ENCODE measurements around the gene RAB31. TPM values are rescaled to one million over a fixed set of nuclear protein-coding genes. Genes with fewer than 3 reads are reported as not detected.

The RAB31 gene
- total RNA-seq, 1 donor from 2014 or later: 36.0 TPM

DNA sequence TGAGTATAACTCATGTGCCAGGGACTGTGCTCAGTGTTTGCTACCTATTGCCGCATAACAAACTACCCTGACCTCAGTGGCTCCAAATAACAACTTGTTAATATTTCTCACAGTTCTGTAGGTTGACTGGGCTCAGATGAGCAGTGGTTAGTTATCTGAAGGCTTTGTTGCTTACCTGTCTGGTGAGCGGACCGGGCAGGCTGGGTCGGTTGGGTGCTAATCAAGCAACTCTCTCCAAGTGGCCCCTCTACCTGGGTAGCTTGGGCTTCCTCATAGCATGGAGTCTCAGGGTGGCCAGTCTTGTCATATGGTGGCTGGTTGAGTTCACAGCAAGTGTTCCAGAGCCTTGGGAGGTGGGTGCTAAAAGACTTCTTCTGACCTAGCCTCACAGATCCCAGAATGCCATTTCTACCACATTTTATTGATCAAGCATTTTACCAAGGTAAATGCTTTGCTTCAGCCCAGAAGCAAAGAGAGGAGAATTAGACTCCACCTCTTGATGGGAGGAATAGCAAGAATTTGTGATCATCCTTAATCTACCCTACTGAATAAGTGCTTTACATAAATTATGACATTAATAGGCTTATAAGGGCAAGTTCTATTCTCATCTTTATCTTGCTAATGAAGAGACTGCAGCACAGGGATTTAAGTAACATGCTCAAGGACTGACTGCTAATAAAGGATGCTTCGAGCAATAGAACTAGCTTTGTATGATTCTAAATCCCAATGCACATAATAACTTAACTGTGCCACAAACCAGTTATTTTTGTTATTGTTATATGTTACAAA lies 16.9 kb downstream of the RAB31 start:
- ChIA-PET POLR2A (no interaction called here), CTCF (no interaction called here)
- intact Hi-C loops (cut with micrococcal nuclease): no loop called here
- Mint-ChIP-seq H3K4me1 (no peaks in the 10 kb centered on the region), H3K9me3 (peaks cover 2% of the 10 kb centered on the region), H3K36me3 (ENCODE audit: low read depth) (peaks cover 20% of the 10 kb centered on the region), H3K4me3 (no peak overlapping the region), H3K27ac (no peak overlapping the region), H3K27me3 (no peaks in the 10 kb centered on the region)
- TF ChIP-seq, protein P1, sequence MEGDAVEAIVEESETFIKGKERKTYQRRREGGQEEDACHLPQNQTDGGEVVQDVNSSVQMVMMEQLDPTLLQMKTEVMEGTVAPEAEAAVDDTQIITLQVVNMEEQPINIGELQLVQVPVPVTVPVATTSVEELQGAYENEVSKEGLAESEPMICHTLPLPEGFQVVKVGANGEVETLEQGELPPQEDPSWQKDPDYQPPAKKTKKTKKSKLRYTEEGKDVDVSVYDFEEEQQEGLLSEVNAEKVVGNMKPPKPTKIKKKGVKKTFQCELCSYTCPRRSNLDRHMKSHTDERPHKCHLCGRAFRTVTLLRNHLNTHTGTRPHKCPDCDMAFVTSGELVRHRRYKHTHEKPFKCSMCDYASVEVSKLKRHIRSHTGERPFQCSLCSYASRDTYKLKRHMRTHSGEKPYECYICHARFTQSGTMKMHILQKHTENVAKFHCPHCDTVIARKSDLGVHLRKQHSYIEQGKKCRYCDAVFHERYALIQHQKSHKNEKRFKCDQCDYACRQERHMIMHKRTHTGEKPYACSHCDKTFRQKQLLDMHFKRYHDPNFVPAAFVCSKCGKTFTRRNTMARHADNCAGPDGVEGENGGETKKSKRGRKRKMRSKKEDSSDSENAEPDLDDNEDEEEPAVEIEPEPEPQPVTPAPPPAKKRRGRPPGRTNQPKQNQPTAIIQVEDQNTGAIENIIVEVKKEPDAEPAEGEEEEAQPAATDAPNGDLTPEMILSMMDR (IDR thresholded peaks at IDR 0.05): no peak
- no peak for DNase-seq
- no peak for ATAC-seq (ENCODE audit: low read depth)

DNA sequence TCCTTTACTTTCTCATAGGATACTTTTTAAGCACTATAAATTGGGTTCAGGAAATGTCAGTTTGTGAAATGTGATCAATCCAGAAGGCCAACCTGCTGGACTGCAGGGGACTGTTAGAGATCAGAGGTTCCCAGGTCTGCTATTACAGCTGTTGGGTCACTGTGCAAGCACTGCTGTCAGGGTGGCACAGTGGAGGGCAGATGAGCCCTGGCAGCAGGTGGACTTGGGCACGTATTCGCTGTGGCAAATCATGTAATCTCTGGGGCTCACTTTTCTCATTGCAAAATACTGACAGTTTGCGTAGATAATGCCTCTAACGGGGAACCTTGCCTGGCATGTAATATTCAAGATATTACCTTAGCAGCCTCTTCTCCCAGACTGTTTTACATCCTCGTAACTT lies 18.1 kb downstream of the RAB31 start:
- no peak for DNase-seq
- intact Hi-C loops (cut with micrococcal nuclease): no loop called here
- ChIA-PET POLR2A (no interaction called here), CTCF (no interaction called here)
- H3K27ac Mint-ChIP-seq: no peak overlapping the region
- H3K36me3 Mint-ChIP-seq (ENCODE audit: low read depth): peaks cover 19% of the 10 kb centered on the region
- peaks cover 2% of the 10 kb centered on the region for H3K9me3 Mint-ChIP-seq
- no peak for ATAC-seq (ENCODE audit: low read depth)
- no peak overlapping the region for H3K4me3 Mint-ChIP-seq
- TF ChIP-seq, protein P1 (IDR thresholded peaks at IDR 0.05): no peak
- H3K4me1 Mint-ChIP-seq: peaks cover 4% of the 10 kb centered on the region
- H3K27me3 Mint-ChIP-seq: no peaks in the 10 kb centered on the region

DNA sequence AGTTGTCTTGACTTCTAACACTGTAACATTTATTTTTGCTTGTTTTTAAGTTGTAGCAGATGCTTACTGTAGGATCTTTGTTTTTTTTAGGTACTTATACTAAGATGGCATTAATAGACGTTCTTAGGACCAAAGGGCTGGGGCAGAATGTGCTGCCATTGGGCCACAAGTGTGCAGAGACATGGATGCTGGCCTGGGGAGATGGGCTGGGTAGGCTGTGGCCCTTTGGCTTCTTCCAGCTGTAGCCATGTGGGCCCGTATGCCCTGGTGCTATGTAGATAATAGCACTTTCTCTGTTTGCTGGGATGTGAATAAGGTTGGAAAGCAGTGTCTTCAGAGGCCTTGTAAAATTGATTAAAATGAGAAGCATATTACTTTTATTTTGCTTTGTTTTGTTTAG lies 18.8 kb downstream of the RAB31 start:
- DNase-seq: no peak
- CTCF ChIA-PET: no interaction called here
- peaks cover 2% of the 10 kb centered on the region for H3K9me3 Mint-ChIP-seq
- no peak overlapping the region for H3K4me3 Mint-ChIP-seq
- peaks cover 22% of the 10 kb centered on the region for H3K36me3 Mint-ChIP-seq (ENCODE audit: low read depth)
- intact Hi-C loops (cut with micrococcal nuclease): no loop called here
- no peak for ATAC-seq (ENCODE audit: low read depth)
- no peaks in the 10 kb centered on the region for H3K27me3 Mint-ChIP-seq
- H3K27ac Mint-ChIP-seq: no peak overlapping the region
- peaks cover 4% of the 10 kb centered on the region for H3K4me1 Mint-ChIP-seq
- TF ChIP-seq, protein P1 (IDR thresholded peaks at IDR 0.05): no peak
- POLR2A ChIA-PET: no interaction called here

DNA sequence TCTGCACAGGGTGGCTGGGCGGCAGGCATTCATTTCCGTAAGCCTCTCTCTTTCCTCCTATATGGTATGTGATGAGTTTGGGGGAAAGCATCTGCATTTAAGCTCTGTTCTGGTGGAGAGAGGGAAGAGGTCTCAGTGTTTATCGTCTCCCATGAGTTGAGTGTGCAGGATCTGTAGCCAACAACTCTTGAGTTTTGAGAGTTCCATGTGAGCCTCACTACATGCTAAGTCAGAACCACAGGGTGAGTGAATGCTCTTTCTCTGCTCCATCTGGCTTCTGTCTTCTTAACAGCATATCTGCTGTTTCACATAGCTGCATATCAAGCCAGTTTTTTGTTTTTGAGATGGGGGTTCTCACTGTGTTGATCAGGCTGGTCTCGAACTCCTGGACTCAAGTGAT lies 22.7 kb downstream of the RAB31 start:
- H3K27ac Mint-ChIP-seq: no peak overlapping the region
- no peak for ATAC-seq (ENCODE audit: low read depth)
- DNase-seq: no peak
- TF ChIP-seq, protein P1 (IDR thresholded peaks at IDR 0.05): no peak
- H3K4me1 Mint-ChIP-seq: peaks cover 15% of the 10 kb centered on the region
- ChIA-PET POLR2A (no interaction called here), CTCF (interaction anchor here (0.6 kb wide), 1 partner anchor 21 kb away, joined by 3 read pairs; no protein-coding TSS in a partner anchor)
- no peaks in the 10 kb centered on the region for H3K27me3 Mint-ChIP-seq
- no peaks in the 10 kb centered on the region for H3K9me3 Mint-ChIP-seq
- intact Hi-C loops (cut with micrococcal nuclease): no loop called here
- no peak overlapping the region for H3K4me3 Mint-ChIP-seq
- H3K36me3 Mint-ChIP-seq (ENCODE audit: low read depth): peaks cover 32% of the 10 kb centered on the region

DNA sequence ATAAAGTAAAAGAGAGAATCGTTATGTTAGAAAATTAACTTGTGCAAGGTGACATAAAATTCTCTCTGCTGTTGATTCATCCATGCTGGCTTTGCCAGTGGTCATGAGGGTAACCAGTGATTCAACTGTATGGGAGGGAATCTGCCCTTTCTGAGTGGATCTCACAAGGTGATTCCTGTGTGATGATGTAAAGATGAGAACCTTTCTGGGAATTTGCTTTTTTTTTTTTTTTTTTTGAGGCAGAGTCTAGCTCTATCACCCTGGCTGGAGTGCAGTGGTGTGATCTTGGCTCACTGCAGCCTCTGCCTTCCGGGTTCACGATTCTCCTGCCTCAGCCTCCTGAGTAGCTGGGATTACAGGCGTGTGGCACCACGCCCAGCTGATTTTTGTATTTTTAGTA lies 23.3 kb downstream of the RAB31 start:
- Mint-ChIP-seq H3K4me1 (peaks cover 19% of the 10 kb centered on the region), H3K9me3 (no peaks in the 10 kb centered on the region), H3K4me3 (no peak overlapping the region), H3K36me3 (ENCODE audit: low read depth) (peaks cover 30% of the 10 kb centered on the region), H3K27ac (no peak overlapping the region), H3K27me3 (no peaks in the 10 kb centered on the region)
- CTCF ChIA-PET: interaction anchor here (0.6 kb wide), 1 partner anchor 21 kb away, joined by 3 read pairs; no protein-coding TSS in a partner anchor
- TF ChIP-seq, protein P1 (IDR thresholded peaks at IDR 0.05): no peak
- ATAC-seq (ENCODE audit: low read depth) (no peak), DNase-seq (no peak)
- POLR2A ChIA-PET: no interaction called here
- intact Hi-C loops (cut with micrococcal nuclease): no loop called here
